ENCODE data around the gene RNU5B-1.
A peak's percentile ranks its signal among the peaks of the same experiment; 100 is the strongest.

DNA sequence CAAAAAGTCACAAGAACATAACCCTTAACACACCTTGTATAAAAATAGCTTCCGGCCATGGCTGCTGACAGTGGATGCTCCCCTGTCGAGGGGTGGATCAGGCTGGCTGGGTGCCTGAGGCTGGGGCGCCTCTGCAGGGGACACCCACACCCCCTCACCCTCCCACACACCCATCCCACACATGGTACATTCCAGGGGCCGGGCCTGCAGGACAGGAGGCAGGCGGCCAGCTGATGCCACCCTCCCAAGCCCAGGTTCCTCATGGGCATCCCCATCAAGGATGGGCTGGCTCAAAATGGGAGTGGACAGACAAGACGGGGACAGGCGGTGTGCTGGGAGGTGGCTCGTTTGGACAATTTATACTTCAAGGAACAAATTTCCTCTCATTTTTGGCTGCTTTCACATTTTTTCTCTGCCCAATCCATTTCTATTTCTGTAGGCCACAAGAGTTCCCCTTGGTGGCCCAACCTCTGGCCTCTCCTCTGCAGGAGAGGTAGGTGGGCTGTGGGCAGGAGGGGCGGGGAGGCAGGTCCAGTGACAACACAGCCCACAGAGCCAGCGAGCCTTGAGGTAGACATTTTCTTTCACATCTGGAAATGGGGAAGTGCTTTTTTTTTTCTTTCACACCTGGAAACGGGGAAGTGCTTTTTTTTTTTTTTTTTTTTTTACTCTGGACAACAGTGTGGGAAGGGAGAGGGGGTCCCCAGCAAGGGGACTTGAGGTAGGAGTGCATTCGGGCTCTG, 23.3 kb downstream of the RNU5B-1 start:
- peak; percentile 96 for TF ChIP-seq SPI1 (IDR thresholded peaks at IDR 0.05; ENCODE audit: borderline replicate concordance, low read depth)
- TF ChIP-seq, protein P1, sequence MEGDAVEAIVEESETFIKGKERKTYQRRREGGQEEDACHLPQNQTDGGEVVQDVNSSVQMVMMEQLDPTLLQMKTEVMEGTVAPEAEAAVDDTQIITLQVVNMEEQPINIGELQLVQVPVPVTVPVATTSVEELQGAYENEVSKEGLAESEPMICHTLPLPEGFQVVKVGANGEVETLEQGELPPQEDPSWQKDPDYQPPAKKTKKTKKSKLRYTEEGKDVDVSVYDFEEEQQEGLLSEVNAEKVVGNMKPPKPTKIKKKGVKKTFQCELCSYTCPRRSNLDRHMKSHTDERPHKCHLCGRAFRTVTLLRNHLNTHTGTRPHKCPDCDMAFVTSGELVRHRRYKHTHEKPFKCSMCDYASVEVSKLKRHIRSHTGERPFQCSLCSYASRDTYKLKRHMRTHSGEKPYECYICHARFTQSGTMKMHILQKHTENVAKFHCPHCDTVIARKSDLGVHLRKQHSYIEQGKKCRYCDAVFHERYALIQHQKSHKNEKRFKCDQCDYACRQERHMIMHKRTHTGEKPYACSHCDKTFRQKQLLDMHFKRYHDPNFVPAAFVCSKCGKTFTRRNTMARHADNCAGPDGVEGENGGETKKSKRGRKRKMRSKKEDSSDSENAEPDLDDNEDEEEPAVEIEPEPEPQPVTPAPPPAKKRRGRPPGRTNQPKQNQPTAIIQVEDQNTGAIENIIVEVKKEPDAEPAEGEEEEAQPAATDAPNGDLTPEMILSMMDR (IDR thresholded peaks at IDR 0.05; ENCODE audit: insufficient read depth, low read length): no peak
- TF ChIP-seq POLR2AphosphoS5 (IDR thresholded peaks at IDR 0.05; ENCODE audit: low read depth): no peak
- TF ChIP-seq, protein P2, sequence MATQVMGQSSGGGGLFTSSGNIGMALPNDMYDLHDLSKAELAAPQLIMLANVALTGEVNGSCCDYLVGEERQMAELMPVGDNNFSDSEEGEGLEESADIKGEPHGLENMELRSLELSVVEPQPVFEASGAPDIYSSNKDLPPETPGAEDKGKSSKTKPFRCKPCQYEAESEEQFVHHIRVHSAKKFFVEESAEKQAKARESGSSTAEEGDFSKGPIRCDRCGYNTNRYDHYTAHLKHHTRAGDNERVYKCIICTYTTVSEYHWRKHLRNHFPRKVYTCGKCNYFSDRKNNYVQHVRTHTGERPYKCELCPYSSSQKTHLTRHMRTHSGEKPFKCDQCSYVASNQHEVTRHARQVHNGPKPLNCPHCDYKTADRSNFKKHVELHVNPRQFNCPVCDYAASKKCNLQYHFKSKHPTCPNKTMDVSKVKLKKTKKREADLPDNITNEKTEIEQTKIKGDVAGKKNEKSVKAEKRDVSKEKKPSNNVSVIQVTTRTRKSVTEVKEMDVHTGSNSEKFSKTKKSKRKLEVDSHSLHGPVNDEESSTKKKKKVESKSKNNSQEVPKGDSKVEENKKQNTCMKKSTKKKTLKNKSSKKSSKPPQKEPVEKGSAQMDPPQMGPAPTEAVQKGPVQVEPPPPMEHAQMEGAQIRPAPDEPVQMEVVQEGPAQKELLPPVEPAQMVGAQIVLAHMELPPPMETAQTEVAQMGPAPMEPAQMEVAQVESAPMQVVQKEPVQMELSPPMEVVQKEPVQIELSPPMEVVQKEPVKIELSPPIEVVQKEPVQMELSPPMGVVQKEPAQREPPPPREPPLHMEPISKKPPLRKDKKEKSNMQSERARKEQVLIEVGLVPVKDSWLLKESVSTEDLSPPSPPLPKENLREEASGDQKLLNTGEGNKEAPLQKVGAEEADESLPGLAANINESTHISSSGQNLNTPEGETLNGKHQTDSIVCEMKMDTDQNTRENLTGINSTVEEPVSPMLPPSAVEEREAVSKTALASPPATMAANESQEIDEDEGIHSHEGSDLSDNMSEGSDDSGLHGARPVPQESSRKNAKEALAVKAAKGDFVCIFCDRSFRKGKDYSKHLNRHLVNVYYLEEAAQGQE (IDR thresholded peaks at IDR 0.05; ENCODE audit: insufficient replicate concordance, low read depth): no peak
